HEK293 (cell line): ENCODE results near the gene RPL10L.

Source experiments
- CTCF ChIA-PET: fragments of 350-600 bp; formaldehyde crosslinking; extraction: SDS; loops from one replicate; lab custom pipeline; 2021; ENCODE audit warnings: antibody characterized with exemption; lab: Yijun Ruan, JAX
- POLR2A ChIA-PET: fragments of 300-600 bp; formaldehyde crosslinking; extraction: SDS; loops from one replicate; lab custom pipeline; 2020; ENCODE audit warnings: antibody characterized with exemption, inconsistent platforms; lab: Yijun Ruan, JAX
- H3K27ac ChIP-seq: fragments of 200-500 bp; sonication (Bioruptor generic); 2 replicates; pipeline ENCODE4 v1.5.1; 2014; ENCODE audit warnings: low read depth, low read length, control low read depth, inconsistent platforms; ENCODE audit errors: extremely low read depth
- H3K36me3 ChIP-seq, 2 experiments: fragments of 200-500 bp in 1 of 2; sonication (Bioruptor generic) in 1 of 2; 1 replicate in 1 of 2; 2 replicates in 1 of 2; pipeline ENCODE4 v1.5.1; 2014 to 2017; ENCODE audit warnings: inconsistent platforms in 2 of 2, low read length in 2 of 2; ENCODE audit not compliant: control insufficient read depth in 2 of 2, insufficient read depth in 1 of 2
- H3K4me1 ChIP-seq: fragments of 200-500 bp; sonication (Bioruptor generic); 2 replicates; pipeline ENCODE4 v1.5.1; 2014; ENCODE audit warnings: mild to moderate bottlenecking, low read length, inconsistent platforms; ENCODE audit not compliant: control insufficient read depth, insufficient read depth
- H3K4me3 ChIP-seq: 2 replicates; pipeline ENCODE4 v1.5.1; 2011; ENCODE audit warnings: low read depth, mild to moderate bottlenecking, control low read depth, low read length, moderate library complexity
- H3K9me3 ChIP-seq: fragments of 200-500 bp; sonication (Bioruptor generic); 2 replicates; pipeline ENCODE4 v1.5.1; 2014; ENCODE audit warnings: low read depth, low read length, inconsistent platforms; ENCODE audit not compliant: control insufficient read depth, insufficient read depth
- BCL11B ChIP-seq: fragments of 450-650 bp; formaldehyde crosslinking; IDR thresholded peaks from 2 replicates; pipeline ENCODE4 v1.5.1; 2016; ENCODE audit warnings: low read depth, missing biosample characterization, missing genetic modification characterization
- GLI4 ChIP-seq: fragments of 450-650 bp; formaldehyde crosslinking; IDR thresholded peaks from 2 replicates; pipeline ENCODE4 v1.5.1; 2016; ENCODE audit warnings: missing biosample characterization, missing genetic modification characterization
- GLIS2 ChIP-seq: fragments of 450-650 bp; formaldehyde crosslinking; IDR thresholded peaks from 2 replicates; pipeline ENCODE4 v1.5.1; 2016; ENCODE audit warnings: missing biosample characterization, missing genetic modification characterization
- HOXA7 ChIP-seq: sonication (generic); formaldehyde crosslinking; IDR thresholded peaks from 2 replicates; pipeline ENCODE4 v1.8.1; 2022; ENCODE audit warnings: missing genetic modification reagents, borderline replicate concordance
- KLF7 ChIP-seq: fragments of 450-650 bp; formaldehyde crosslinking; IDR thresholded peaks from 2 replicates; pipeline ENCODE4 v1.5.1; 2016; ENCODE audit warnings: missing biosample characterization, missing genetic modification characterization, borderline replicate concordance
- KLF8 ChIP-seq: fragments of 450-650 bp; formaldehyde crosslinking; IDR thresholded peaks from 2 replicates; pipeline ENCODE4 v1.5.1; 2016; ENCODE audit warnings: missing biosample characterization, missing genetic modification characterization
- OSR2 ChIP-seq: fragments of 450-650 bp; formaldehyde crosslinking; IDR thresholded peaks from 2 replicates; pipeline ENCODE4 v1.5.1; 2016; ENCODE audit warnings: missing biosample characterization, missing genetic modification characterization
- PRDM1 ChIP-seq: fragments of 450-650 bp; formaldehyde crosslinking; IDR thresholded peaks from 2 replicates; pipeline ENCODE4; 2016; ENCODE audit warnings: missing biosample characterization, missing genetic modification characterization
- RBAK ChIP-seq: fragments of 450-650 bp; formaldehyde crosslinking; IDR thresholded peaks from 2 replicates; pipeline ENCODE4 v1.5.1; 2016; ENCODE audit warnings: missing biosample characterization, missing genetic modification characterization
- REST ChIP-seq: fragments of 450-650 bp; formaldehyde crosslinking; IDR thresholded peaks from 2 replicates; pipeline ENCODE4 v1.5.1; 2016; ENCODE audit warnings: missing biosample characterization, missing genetic modification characterization
- SALL2 ChIP-seq: fragments of 450-650 bp; formaldehyde crosslinking; IDR thresholded peaks from 2 replicates; pipeline ENCODE4 v1.5.0; 2017; ENCODE audit warnings: missing biosample characterization, mild to moderate bottlenecking, missing genetic modification characterization, borderline replicate concordance
- SETDB1 ChIP-seq: IDR thresholded peaks from one replicate; pipeline ENCODE4 v1.6.1; 2017; ENCODE audit warnings: mild to moderate bottlenecking, low read length, moderate library complexity, mixed read lengths; ENCODE audit not compliant: insufficient read length
- SP2 ChIP-seq: fragments of 450-650 bp; formaldehyde crosslinking; IDR thresholded peaks from 2 replicates; pipeline ENCODE4 v1.5.1; 2016; ENCODE audit warnings: missing biosample characterization, missing genetic modification characterization
- ZBTB1 ChIP-seq: fragments of 450-650 bp; formaldehyde crosslinking; IDR thresholded peaks from 2 replicates; pipeline ENCODE4 v1.5.1; 2016; ENCODE audit warnings: missing biosample characterization, missing genetic modification characterization
- ZEB2 ChIP-seq: fragments of 450-650 bp; formaldehyde crosslinking; IDR thresholded peaks from 2 replicates; pipeline ENCODE4 v1.5.1; 2016; ENCODE audit warnings: missing biosample characterization, missing genetic modification characterization
- ZNF211 ChIP-seq: fragments of 450-650 bp; formaldehyde crosslinking; IDR thresholded peaks from 2 replicates; pipeline ENCODE4 v1.5.1; 2016; ENCODE audit warnings: low read depth, missing biosample characterization, missing genetic modification characterization
- ZNF24 ChIP-seq: fragments of 450-650 bp; formaldehyde crosslinking; IDR thresholded peaks from 2 replicates; pipeline ENCODE4 v1.5.1; 2016; ENCODE audit warnings: missing biosample characterization, missing genetic modification characterization
- ZNF274 ChIP-seq, 2 experiments: fragments of 200-500 bp in 1 of 2; fragments of 450-650 bp in 1 of 2; sonication (Bioruptor generic) in 1 of 2; formaldehyde crosslinking in 1 of 2; IDR thresholded peaks; 2 replicates each; pipeline versions ENCODE4 v1.5.1 to v1.6.1; 2014 to 2016; ENCODE audit warnings: borderline replicate concordance in 1 of 2, inconsistent platforms in 1 of 2, low read length in 1 of 2, missing biosample characterization in 1 of 2, missing genetic modification characterization in 1 of 2
- ZNF362 ChIP-seq: fragments of 450-650 bp; formaldehyde crosslinking; IDR thresholded peaks from 2 replicates; pipeline ENCODE4 v1.5.1; 2016; ENCODE audit warnings: missing biosample characterization, missing genetic modification characterization
- ZNF530 ChIP-seq: fragments of 450-650 bp; formaldehyde crosslinking; IDR thresholded peaks from 2 replicates; pipeline ENCODE4 v1.5.1; 2016; ENCODE audit warnings: low read depth, missing biosample characterization, missing genetic modification characterization
- ZNF555 ChIP-seq: fragments of 450-650 bp; formaldehyde crosslinking; conservative IDR thresholded peaks from 2 replicates; pipeline ENCODE4 v1.5.1; 2017; ENCODE audit warnings: missing biosample characterization, mild to moderate bottlenecking, missing genetic modification characterization, inconsistent platforms
- ZNF596 ChIP-seq: fragments of 450-650 bp; IDR thresholded peaks from 2 replicates; pipeline ENCODE4 v1.5.0; 2018; ENCODE audit warnings: missing biosample characterization, mild to moderate bottlenecking, missing genetic modification characterization, moderate library complexity
- ZNF621 ChIP-seq: fragments of 450-650 bp; formaldehyde crosslinking; IDR thresholded peaks from 2 replicates; pipeline ENCODE4 v1.5.1; 2017; ENCODE audit warnings: missing biosample characterization, missing genetic modification characterization
- ZNF658 ChIP-seq: fragments of 450-650 bp; formaldehyde crosslinking; IDR thresholded peaks from 2 replicates; pipeline ENCODE4; 2016; ENCODE audit warnings: missing biosample characterization, missing genetic modification characterization
- ZXDB ChIP-seq: fragments of 450-650 bp; formaldehyde crosslinking; IDR thresholded peaks from 2 replicates; pipeline ENCODE4 v1.5.1; 2016; ENCODE audit warnings: missing biosample characterization, missing genetic modification characterization
- TF ChIP-seq, protein P1 (sequence below): fragments of 450-650 bp; formaldehyde crosslinking; IDR thresholded peaks from 2 replicates; pipeline ENCODE4 v1.5.1; 2016; ENCODE audit warnings: missing biosample characterization, missing genetic modification characterization

The RPL10L gene

GRCh38 chr14:46653031-46653755 lies 1.6 kb upstream of the RPL10L start:
- ChIA-PET POLR2A (no interaction called here), CTCF (interaction anchor here (0.9 to 1.2 kb wide), 2 partner anchors 12 to 73 kb away, joined by 3 to 4 read pairs; no protein-coding TSS in a partner anchor)
- no peaks in the 10 kb centered on the region for H3K9me3 ChIP-seq
- TF ChIP-seq ZNF596 (tag by site-specific recombination), result no peak
- TF ChIP-seq ZNF362, result no peak
- TF ChIP-seq BCL11B (tag by site-specific recombination), result no peak
- no peak for TF ChIP-seq SALL2 (tag by site-specific recombination)
- TF ChIP-seq ZNF211 (tag by site-specific recombination), result no peak
- TF ChIP-seq ZBTB1 (tag by site-specific recombination), result no peak
- no peak for TF ChIP-seq ZNF24
- no peak for TF ChIP-seq ZNF621 (tag by site-specific recombination)
- no peak for TF ChIP-seq GLIS2 (tag by site-specific recombination)
- TF ChIP-seq HOXA7, result no peak
- no peak for TF ChIP-seq ZNF274 (IDR thresholded peaks at IDR 0.05; ENCODE audit: low read length)
- TF ChIP-seq ZNF274 (tag by site-specific recombination; IDR thresholded peaks at IDR 0.05; ENCODE audit: borderline replicate concordance), result no peak
- no peak for TF ChIP-seq ZNF555
- no peak for TF ChIP-seq KLF7
- no peak for TF ChIP-seq REST (tag by site-specific recombination)
- TF ChIP-seq ZXDB (tag by site-specific recombination), result no peak
- no peak for TF ChIP-seq RBAK (tag by site-specific recombination)
- TF ChIP-seq GLI4, result no peak
- no peak overlapping the region for H3K4me3 ChIP-seq
- no peaks in the 10 kb centered on the region for H3K36me3 ChIP-seq
- no peak overlapping the region for H3K27ac ChIP-seq
- H3K4me1 ChIP-seq, result no peaks in the 10 kb centered on the region

DNA sequence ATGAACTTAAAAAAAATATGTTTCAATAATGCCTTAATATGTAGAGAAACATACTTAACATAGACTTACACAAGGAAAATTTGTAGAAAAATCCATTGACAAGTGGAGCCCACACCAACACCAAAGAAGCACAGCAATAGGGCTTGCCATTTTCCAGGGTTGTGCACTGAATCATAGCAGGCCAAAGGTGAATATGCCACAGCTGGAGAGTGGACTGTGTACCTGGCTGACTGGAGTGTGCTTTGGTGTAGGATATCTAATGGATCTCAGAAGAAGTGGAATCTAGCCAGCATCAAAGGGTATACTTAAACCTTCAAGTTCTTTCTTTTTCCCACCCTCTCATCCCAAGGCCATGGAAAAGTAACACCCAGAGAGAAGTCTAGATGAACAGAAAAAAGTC lies 4.8 kb downstream of the RPL10L start:
- ChIA-PET POLR2A (no interaction called here), CTCF (no interaction called here)
- no peak overlapping the region for H3K27ac ChIP-seq
- H3K4me1 ChIP-seq, result no peaks in the 10 kb centered on the region
- no peaks in the 10 kb centered on the region for H3K36me3 ChIP-seq
- no peaks in the 10 kb centered on the region for H3K9me3 ChIP-seq
- no peak overlapping the region for H3K4me3 ChIP-seq
- TF ChIP-seq PRDM1 (tag by site-specific recombination), result no peak
- no peak for TF ChIP-seq ZNF555
- no peak for TF ChIP-seq SP2 (tag by site-specific recombination)
- TF ChIP-seq ZNF530, result no peak
- TF ChIP-seq OSR2 (tag by site-specific recombination), result no peak
- no peak for TF ChIP-seq KLF8 (tag by site-specific recombination)
- TF ChIP-seq, protein P1, sequence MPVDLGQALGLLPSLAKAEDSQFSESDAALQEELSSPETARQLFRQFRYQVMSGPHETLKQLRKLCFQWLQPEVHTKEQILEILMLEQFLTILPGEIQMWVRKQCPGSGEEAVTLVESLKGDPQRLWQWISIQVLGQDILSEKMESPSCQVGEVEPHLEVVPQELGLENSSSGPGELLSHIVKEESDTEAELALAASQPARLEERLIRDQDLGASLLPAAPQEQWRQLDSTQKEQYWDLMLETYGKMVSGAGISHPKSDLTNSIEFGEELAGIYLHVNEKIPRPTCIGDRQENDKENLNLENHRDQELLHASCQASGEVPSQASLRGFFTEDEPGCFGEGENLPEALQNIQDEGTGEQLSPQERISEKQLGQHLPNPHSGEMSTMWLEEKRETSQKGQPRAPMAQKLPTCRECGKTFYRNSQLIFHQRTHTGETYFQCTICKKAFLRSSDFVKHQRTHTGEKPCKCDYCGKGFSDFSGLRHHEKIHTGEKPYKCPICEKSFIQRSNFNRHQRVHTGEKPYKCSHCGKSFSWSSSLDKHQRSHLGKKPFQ (tag by site-specific recombination), result no peak
- no peak for TF ChIP-seq SETDB1
- TF ChIP-seq ZNF362, result no peak
- TF ChIP-seq ZNF658, result no peak
- no peak for TF ChIP-seq ZEB2 (tag by site-specific recombination)
